Dedifferentiated amniotic fluid mesenchymal stem cell (primary cell): Measurements from ENCODE around the gene DCDC1.
A peak's percentile ranks its signal among the peaks of the same experiment; 100 is the strongest.

ENCODE experiments used
- DNase-seq: peaks from one replicate; pipeline ENCODE4 v3.0.0-alpha.2; 2016; ENCODE audit errors: extremely low spot score

Gene DCDC1

GRCh38 chr11:30914143-30914762 lies 455.3 kb downstream of the DCDC1 start:
- DNase-seq: no peak

GRCh38 chr11:30911247-30911646 lies 458.3 kb downstream of the DCDC1 start:
- no peak for DNase-seq

- no peak for DNase-seq
Observed at GRCh38 chr11:30908857-30909256, 460.7 kb downstream of the DCDC1 start.

- no peak for DNase-seq
Observed at GRCh38 chr11:30908272-30908671, 461.3 kb downstream of the DCDC1 start.

GRCh38 chr11:30902929-30903328 lies 466.6 kb downstream of the DCDC1 start:
- no peak for DNase-seq

GRCh38 chr11:30895046-30895445 lies 474.5 kb downstream of the DCDC1 start:
- DNase-seq: no peak

GRCh38 chr11:30893318-30893717 lies 476.2 kb downstream of the DCDC1 start:
- no peak for DNase-seq

GRCh38 chr11:30889143-30889794 lies 480.3 kb downstream of the DCDC1 start:
- no peak for DNase-seq

- DNase-seq: no peak
Observed at GRCh38 chr11:30879322-30880005, 490.1 kb downstream of the DCDC1 start.

- DNase-seq: no peak
Observed at GRCh38 chr11:30878400-30878799, 491.1 kb downstream of the DCDC1 start.

GRCh38 chr11:30876663-30877396 lies 492.7 kb downstream of the DCDC1 start:
- DNase-seq: no peak

- DNase-seq: no peak
Observed at GRCh38 chr11:30876228-30876627, 493.3 kb downstream of the DCDC1 start.

GRCh38 chr11:30875806-30876205 lies 493.7 kb downstream of the DCDC1 start:
- no peak for DNase-seq

GRCh38 chr11:30873924-30874610 lies 495.5 kb downstream of the DCDC1 start:
- no peak for DNase-seq

GRCh38 chr11:30868626-30869081 lies 500.9 kb downstream of the DCDC1 start:
- no peak for DNase-seq

- no peak for DNase-seq
Observed at GRCh38 chr11:30863209-30863608, 506.3 kb downstream of the DCDC1 start.

GRCh38 chr11:30861531-30861930 lies 508.0 kb downstream of the DCDC1 start:
- DNase-seq: no peak

- no peak for DNase-seq
Observed at GRCh38 chr11:30861064-30861463, 508.5 kb downstream of the DCDC1 start.

GRCh38 chr11:30860146-30860545 lies 509.4 kb downstream of the DCDC1 start:
- DNase-seq: no peak

- no peak for DNase-seq
Observed at GRCh38 chr11:30859669-30860068, 509.9 kb downstream of the DCDC1 start.

GRCh38 chr11:30855383-30856006 lies 514.0 kb downstream of the DCDC1 start:
- peak; percentile 36 for DNase-seq
